GM12864 (cell line): ENCODE measurements around the gene SDHAF1.
A peak's percentile ranks its signal among the peaks of the same experiment; 100 is the strongest.
"Not testable (repeated sequence)": the region's sequence is repeated elsewhere in the genome, so short reads cannot be mapped to it uniquely, and the experiment has no call there.

ENCODE experiments used
- DNase-seq: peaks from one replicate; pipeline ENCODE4 v3.0.0-alpha.2; 2011; ENCODE audit warnings: low read depth
- H3K4me3 ChIP-seq: 2 replicates; pipeline ENCODE4 v1.5.1; 2011; ENCODE audit warnings: mild to moderate bottlenecking, low read depth, low read length, control low read depth
- TF ChIP-seq, protein P1 (sequence below): IDR thresholded peaks from 2 replicates; pipeline ENCODE4 v1.5.1; 2011; ENCODE audit warnings: low read depth, mild to moderate bottlenecking, moderate library complexity, low read length, control low read depth, inconsistent platforms; ENCODE audit errors: missing control alignments

Gene SDHAF1, protein sequence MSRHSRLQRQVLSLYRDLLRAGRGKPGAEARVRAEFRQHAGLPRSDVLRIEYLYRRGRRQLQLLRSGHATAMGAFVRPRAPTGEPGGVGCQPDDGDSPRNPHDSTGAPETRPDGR

DNA sequence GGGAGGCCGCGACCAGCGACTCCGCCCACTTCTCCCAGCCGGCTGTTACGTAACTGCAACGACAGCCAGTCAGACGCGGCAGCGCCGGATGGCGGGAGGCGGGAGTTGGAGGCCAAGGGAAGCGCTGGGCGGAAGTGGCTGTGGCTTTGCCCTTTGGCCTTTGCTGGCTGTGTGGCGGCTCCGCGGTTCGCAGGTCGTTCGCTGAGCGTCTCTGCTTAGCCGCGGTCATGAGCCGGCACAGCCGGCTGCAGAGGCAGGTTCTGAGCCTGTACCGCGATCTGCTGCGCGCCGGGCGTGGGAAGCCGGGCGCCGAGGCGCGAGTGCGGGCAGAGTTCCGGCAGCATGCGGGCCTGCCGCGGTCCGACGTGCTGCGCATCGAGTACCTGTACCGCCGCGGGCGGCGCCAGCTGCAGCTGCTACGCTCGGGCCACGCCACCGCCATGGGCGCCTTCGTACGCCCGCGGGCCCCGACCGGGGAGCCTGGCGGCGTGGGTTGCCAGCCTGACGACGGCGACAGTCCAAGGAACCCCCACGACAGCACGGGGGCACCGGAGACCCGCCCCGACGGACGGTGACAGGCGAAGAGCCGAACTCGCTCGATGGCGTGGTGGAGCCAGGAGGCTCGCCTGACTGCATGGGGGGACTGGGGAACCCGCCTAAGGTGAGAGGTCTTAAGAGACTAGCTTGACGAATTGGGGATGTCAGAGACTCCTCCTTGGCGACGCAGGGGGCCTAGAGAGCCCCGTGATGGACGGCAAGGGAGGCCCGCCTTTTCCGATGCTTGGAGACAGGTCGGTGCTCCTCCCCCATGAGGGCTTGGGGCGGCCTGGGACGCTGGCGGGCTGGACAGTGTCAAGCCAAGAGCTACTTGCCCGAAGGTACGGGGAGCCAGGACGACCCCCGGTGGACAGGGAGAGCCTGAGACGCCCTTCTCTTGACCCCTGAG, at the start of gene SDHAF1:
SDHAF1 (plus strand) TSS at position 141 of the 946 bp plus-strand sequence; CDS start at position 228, 87 bp downstream.
- TF ChIP-seq, protein P1, sequence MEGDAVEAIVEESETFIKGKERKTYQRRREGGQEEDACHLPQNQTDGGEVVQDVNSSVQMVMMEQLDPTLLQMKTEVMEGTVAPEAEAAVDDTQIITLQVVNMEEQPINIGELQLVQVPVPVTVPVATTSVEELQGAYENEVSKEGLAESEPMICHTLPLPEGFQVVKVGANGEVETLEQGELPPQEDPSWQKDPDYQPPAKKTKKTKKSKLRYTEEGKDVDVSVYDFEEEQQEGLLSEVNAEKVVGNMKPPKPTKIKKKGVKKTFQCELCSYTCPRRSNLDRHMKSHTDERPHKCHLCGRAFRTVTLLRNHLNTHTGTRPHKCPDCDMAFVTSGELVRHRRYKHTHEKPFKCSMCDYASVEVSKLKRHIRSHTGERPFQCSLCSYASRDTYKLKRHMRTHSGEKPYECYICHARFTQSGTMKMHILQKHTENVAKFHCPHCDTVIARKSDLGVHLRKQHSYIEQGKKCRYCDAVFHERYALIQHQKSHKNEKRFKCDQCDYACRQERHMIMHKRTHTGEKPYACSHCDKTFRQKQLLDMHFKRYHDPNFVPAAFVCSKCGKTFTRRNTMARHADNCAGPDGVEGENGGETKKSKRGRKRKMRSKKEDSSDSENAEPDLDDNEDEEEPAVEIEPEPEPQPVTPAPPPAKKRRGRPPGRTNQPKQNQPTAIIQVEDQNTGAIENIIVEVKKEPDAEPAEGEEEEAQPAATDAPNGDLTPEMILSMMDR: no peak
- peak; percentile 85 for DNase-seq
- H3K4me3 ChIP-seq: peak within 1 kb of the TSS; percentile 87

DNA sequence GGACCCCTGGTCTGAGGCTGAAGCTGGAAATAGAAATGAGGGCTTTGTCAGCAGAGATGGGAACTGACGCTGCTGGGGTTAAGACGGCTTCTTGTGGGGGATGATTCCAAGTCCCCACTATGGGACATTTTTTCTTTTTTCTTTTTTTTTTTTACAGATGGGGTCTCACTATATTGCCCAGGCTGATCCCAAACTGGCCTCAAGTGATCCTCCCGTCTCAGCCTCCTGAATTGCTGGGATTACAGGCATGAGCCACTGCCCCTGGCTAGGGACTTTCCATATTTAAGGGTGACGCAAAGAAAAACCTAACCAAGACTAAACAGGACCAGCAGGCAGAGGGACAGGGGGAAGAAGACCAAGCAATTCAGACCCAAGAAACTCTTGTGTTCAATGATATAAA, 48.8 kb upstream of the SDHAF1 start:
- DNase-seq: no peak
- TF ChIP-seq, protein P1: no peak
- no peak overlapping the region for H3K4me3 ChIP-seq

DNA sequence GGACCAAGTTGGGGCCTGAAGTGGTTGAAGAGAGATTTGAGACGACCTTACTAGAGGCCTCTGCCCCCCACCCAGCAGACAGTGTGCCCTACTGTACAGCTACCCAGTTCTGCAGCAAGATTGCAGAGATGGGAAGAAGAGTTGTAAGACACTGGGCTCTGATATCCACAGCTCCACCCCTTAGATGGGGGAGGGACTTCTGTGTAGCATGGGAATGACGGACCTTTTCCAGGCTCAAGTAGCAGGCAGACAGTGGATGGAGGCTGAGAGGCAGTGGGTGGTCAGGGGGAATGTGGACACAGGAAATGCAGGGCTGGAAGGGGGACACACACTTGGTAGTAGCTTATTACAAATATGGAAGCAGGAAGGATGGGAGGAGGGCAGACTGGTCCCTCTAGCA, 45.9 kb upstream of the SDHAF1 start:
- no peak for DNase-seq
- TF ChIP-seq, protein P1: no peak
- no peak overlapping the region for H3K4me3 ChIP-seq

DNA sequence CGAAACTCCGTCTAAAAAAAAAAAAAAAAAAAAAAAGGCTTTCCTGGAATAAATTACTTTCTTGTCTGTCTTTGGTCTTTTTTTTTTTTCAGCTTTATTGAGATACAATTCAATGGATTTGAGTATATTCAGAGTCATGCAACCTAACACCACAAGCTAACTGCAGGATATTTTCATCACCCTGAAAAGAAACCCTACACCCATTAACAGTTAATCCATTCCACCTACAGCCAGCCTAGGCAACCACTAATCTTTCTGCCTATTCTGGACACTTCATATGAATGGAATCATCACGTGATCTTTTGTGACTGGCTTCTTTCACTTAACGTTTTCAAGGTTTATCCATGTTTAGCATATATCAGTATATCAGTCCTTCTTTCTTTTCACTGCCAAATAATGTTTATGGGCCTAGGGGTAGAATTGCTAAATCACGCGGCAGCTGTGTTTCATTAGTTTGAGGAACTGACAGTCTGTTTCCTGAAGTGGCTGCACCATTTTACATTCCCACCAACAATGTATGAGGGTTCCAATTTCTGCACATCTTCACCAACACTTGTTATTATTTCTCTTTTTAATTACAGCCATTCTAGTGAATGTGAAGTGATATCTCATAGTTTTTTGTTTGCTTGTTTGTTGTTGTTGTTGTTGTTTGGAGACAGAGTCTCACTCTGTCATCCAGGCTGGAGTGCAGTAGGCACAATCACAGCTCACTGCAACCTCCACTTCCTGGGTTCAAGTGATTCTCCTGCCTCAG, 38.9 kb upstream of the SDHAF1 start:
- no peak for DNase-seq
- TF ChIP-seq, protein P1: no peak
- no peak overlapping the region for H3K4me3 ChIP-seq

DNA sequence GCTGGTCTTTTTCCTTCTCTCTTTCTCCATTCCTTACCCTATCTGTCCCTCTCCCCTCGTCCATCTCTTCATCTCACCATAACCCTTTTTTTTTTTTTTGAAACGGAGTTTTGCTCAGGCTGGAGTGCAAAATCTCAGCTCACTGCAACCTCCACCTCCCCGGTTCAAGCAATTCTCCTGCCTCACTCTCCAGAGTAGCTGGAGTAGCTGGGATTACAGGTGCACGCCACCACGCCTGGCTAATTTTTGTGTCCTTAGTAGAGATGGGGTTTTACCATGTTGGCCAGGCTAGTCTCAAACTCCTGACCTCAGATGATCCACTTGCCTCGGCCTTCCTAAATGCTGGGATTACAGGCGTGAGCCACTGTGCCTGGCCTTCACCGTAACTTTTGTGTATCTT, 37.6 kb upstream of the SDHAF1 start:
- H3K4me3 ChIP-seq, DNase-seq: not testable (repeated sequence)

DNA sequence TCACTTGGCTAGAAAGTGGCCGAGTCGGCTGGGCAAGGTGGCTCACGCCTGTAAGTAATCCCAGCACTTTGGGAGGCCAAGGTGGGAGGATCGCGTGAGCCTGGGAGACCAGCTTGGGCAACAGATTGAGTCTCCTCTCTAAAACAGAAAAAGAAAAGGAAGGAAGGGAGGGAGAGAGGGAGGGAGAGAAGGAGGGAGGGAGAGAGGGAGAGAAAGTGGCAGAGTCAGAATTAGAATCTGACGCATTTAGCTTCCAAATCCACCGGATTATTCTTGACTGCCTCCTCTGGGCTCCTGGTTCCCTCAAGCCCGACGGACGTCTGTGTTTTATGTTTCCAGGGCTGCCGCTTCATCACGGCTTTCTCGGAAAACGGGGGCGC, 36.3 kb upstream of the SDHAF1 start:
- no peak overlapping the region for H3K4me3 ChIP-seq
- DNase-seq: no peak
- TF ChIP-seq, protein P1: no peak

DNA sequence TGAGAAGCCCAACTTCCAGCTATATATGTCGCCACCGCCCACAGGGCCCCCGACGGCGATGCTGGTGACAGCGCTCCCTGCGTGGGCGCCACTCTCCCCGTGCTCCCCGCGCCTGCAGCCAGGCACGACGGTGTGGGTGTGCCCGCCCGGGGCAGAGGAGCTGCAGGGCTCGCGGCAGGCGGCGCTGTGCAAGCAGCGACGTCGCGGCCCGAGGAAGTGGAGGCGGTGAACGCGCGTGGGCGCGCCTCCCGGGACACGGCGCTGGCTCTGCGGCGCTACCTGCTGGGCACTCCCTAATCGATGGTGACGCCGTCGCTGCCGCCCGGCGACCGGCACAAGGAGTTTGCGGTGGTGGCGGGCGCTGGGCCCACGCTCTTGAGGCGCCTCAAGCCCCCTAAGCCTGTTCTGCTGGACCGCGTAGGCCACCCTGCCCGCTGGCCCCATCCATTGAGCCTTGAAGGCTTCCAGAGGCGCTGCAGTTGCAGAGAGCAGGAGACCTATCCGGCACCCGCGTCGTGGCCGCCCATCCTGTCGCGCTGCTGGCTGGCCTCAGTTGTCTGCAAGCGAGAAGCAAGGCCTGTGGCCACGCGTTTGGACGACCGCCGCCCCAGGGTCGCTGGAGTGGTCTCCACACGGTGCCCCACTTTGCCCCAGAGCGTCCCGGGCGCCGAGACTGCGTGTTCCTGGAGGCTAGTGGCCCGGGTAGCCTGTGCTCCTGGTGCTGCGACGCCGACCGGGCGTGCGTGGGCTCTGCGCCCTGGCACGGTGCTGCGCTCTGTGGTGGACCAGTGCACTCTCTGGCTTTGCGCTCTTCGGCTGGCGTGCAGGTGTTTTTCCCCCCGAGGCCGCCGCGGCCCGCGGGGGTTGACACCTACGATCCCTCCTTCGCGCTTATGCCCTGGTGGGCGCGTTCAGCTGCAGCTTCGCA, 35.7 kb upstream of the SDHAF1 start:
- TF ChIP-seq, protein P1: peak; percentile 40
- no peak overlapping the region for H3K4me3 ChIP-seq
- DNase-seq: no peak
